ENCODE results near the gene SHROOM1. TPM values are rescaled to one million over a fixed set of nuclear protein-coding genes. Genes with fewer than 3 reads are reported as not detected.

Gene SHROOM1
- total RNA-seq, 1 donor from 2014 or later = 5.1 TPM

DNA sequence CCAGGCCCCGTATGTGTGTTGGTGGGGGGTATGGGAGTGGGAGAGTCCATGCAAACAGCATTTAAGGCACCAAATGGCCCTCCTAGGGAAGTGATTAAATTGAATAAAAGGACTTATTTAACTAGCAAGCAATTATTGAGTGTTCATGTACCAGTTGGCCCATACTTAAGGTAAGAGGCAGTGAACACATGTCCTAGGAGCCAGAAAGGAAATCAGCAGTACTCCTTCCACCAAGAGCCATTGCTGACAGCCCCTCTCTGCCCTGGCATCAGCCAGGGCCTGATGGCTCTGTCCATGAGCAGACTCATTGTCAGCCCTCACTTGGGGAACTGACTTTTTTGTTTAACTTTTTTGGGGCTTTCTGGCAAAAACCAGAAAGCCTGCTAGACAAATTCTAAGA is 10.4 kb upstream of the SHROOM1 start:
- TF ChIP-seq, protein P1, sequence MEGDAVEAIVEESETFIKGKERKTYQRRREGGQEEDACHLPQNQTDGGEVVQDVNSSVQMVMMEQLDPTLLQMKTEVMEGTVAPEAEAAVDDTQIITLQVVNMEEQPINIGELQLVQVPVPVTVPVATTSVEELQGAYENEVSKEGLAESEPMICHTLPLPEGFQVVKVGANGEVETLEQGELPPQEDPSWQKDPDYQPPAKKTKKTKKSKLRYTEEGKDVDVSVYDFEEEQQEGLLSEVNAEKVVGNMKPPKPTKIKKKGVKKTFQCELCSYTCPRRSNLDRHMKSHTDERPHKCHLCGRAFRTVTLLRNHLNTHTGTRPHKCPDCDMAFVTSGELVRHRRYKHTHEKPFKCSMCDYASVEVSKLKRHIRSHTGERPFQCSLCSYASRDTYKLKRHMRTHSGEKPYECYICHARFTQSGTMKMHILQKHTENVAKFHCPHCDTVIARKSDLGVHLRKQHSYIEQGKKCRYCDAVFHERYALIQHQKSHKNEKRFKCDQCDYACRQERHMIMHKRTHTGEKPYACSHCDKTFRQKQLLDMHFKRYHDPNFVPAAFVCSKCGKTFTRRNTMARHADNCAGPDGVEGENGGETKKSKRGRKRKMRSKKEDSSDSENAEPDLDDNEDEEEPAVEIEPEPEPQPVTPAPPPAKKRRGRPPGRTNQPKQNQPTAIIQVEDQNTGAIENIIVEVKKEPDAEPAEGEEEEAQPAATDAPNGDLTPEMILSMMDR (IDR thresholded peaks at IDR 0.05; ENCODE audit: partially characterized antibody, unreplicated experiment) = no peak
- no peak for DNase-seq
- Mint-ChIP-seq H3K27ac (ENCODE audit: unreplicated experiment) (no peak overlapping the region), H3K27me3 (ENCODE audit: unreplicated experiment) (peaks cover 2% of the 10 kb centered on the region), H3K4me1 (ENCODE audit: low read depth, unreplicated experiment) (no peaks in the 10 kb centered on the region), H3K36me3 (ENCODE audit: unreplicated experiment) (no peaks in the 10 kb centered on the region), H3K4me3 (ENCODE audit: unreplicated experiment) (no peak overlapping the region), H3K9me3 (ENCODE audit: unreplicated experiment) (no peaks in the 10 kb centered on the region)

DNA sequence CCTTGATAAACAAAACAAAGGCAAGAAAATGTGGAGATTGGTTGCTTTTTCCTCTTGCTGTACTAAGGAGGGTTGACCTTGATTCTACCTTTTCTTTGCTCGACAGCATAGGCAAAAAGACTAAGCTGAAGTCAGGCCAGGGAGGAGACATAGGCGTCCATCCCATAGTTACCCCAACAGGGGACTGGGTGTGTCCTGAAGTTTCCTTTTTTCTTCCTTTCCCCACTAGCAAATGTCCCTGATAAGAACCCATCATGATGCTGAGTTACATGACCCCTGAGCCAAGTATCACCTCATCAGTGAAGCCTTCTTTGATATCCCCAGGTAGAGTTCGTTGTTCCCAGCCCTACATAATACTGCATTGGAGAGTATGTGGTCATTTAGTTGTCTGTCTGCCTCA is 9.9 kb upstream of the SHROOM1 start:
- TF ChIP-seq, protein P1 (IDR thresholded peaks at IDR 0.05; ENCODE audit: partially characterized antibody, unreplicated experiment) = no peak
- Mint-ChIP-seq H3K4me1 (ENCODE audit: low read depth, unreplicated experiment) (no peaks in the 10 kb centered on the region), H3K4me3 (ENCODE audit: unreplicated experiment) (no peak overlapping the region), H3K27ac (ENCODE audit: unreplicated experiment) (no peak overlapping the region), H3K36me3 (ENCODE audit: unreplicated experiment) (no peaks in the 10 kb centered on the region), H3K27me3 (ENCODE audit: unreplicated experiment) (peaks cover 2% of the 10 kb centered on the region), H3K9me3 (ENCODE audit: unreplicated experiment) (no peaks in the 10 kb centered on the region)
- DNase-seq = no peak

DNA sequence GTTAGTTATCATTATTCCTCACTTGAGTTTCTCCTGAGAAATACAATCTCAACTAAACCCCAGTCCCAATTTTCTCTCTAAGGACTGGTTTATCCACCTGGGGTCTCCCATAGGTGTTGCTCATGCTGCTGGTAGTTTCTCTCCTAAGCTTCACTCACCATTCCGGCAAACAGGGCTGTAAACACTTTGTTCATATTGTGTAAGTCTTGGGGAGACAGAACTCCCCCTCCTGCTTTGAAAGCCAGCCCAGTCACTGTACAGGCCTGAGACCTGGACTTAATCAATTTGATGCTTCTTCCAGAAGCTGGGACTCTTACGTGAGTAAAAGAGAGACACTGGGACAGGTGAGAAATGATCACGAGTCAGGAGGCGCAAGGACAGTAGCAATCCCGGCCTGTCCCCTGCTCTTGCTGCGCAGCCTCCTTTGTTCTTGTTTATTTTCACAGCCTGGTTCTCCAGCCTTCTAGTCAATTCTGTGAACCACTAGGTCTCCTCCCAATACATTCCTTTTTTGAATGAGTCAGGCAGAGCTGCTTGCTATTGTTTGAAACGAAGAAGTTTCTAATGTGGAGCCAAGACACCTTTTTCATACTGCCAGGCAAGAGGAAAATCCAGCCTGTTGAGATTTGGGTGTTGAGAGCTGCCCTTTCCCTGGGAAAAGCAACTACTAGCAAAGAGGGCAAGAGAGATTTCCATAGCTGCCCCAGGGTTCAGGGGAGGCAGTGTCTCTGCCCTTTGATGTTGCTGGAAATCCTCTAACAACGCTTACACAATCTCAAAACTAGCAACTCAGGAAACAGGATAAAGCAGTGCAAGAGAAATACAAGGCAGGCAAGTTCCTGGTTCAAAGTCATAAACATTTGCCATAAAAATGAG is 9.2 kb upstream of the SHROOM1 start:
- H3K27ac Mint-ChIP-seq (ENCODE audit: unreplicated experiment) = no peak overlapping the region
- H3K4me1 Mint-ChIP-seq (ENCODE audit: low read depth, unreplicated experiment) = no peaks in the 10 kb centered on the region
- peaks cover 2% of the 10 kb centered on the region for H3K27me3 Mint-ChIP-seq (ENCODE audit: unreplicated experiment)
- no peaks in the 10 kb centered on the region for H3K9me3 Mint-ChIP-seq (ENCODE audit: unreplicated experiment)
- TF ChIP-seq, protein P1 (IDR thresholded peaks at IDR 0.05; ENCODE audit: partially characterized antibody, unreplicated experiment) = no peak
- H3K4me3 Mint-ChIP-seq (ENCODE audit: unreplicated experiment) = no peak overlapping the region
- DNase-seq = no peak
- no peaks in the 10 kb centered on the region for H3K36me3 Mint-ChIP-seq (ENCODE audit: unreplicated experiment)

DNA sequence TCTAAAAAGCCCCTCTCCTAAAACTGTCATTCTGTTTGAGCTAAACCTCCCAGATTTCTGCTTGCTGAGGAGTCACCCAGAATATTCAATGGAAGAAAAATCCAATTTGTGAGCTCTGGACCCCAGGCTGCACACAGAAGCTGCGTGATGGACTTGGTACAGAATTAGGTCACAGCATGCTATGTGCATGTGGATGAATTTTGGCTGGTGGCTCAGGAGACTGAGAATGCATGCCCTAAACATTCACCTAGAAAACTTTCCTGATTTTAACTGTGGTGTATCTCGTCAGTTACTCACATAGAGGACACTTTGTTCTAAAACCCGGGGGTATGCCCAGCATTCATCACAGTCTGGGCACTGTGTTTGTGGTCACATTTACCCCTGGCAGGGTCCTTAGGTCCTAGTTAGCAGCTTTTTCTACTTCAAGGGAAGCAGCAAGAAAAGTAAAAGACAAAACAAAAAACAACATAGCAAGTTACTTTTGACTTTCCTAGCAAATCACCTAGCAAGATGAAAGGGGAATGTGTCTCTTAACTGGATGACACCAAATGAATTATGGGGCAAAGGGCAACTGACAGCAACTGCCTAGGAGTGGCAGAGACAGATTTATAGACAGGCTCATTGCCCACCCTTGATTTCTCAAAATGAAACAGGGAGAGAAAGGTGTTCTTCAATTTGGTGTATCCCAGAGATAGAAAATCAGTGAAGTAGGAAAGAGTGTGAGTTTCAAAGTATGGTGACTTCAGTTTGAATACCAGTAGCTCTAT is 8.3 kb upstream of the SHROOM1 start:
- peaks cover 2% of the 10 kb centered on the region for H3K27me3 Mint-ChIP-seq (ENCODE audit: unreplicated experiment)
- TF ChIP-seq, protein P1 (IDR thresholded peaks at IDR 0.05; ENCODE audit: partially characterized antibody, unreplicated experiment) = no peak
- H3K4me1 Mint-ChIP-seq (ENCODE audit: low read depth, unreplicated experiment) = no peaks in the 10 kb centered on the region
- no peaks in the 10 kb centered on the region for H3K36me3 Mint-ChIP-seq (ENCODE audit: unreplicated experiment)
- no peak for DNase-seq
- H3K9me3 Mint-ChIP-seq (ENCODE audit: unreplicated experiment) = no peaks in the 10 kb centered on the region
- no peak overlapping the region for H3K4me3 Mint-ChIP-seq (ENCODE audit: unreplicated experiment)
- H3K27ac Mint-ChIP-seq (ENCODE audit: unreplicated experiment) = no peak overlapping the region

DNA sequence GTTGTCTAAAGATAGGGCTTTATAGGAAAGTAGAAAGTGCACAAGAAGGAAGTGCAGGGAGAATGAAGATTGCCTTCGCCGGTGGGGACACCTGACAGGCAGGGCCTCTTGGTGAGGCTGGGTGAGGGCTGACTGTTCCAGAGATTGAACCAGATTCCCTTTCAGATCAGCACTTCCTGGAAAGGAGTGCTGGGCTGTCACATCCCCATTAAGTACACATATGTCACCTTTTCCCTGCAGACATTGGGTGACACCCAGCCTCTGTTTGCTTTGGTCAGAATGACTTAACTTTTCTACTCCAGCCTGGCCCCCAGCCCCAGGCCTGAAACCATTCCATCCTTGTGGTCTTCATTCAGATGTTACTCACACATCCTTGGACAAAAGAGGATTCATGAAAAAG is 7.4 kb upstream of the SHROOM1 start:
- H3K9me3 Mint-ChIP-seq (ENCODE audit: unreplicated experiment) = no peaks in the 10 kb centered on the region
- H3K36me3 Mint-ChIP-seq (ENCODE audit: unreplicated experiment) = no peaks in the 10 kb centered on the region
- no peaks in the 10 kb centered on the region for H3K4me1 Mint-ChIP-seq (ENCODE audit: low read depth, unreplicated experiment)
- TF ChIP-seq, protein P1 (IDR thresholded peaks at IDR 0.05; ENCODE audit: partially characterized antibody, unreplicated experiment) = no peak
- H3K27ac Mint-ChIP-seq (ENCODE audit: unreplicated experiment) = no peak overlapping the region
- peaks cover 2% of the 10 kb centered on the region for H3K27me3 Mint-ChIP-seq (ENCODE audit: unreplicated experiment)
- no peak overlapping the region for H3K4me3 Mint-ChIP-seq (ENCODE audit: unreplicated experiment)
- DNase-seq = no peak
